NCI-H1105 treated with DMSO at 0.1 percent for 48 hours (cell line): ENCODE data around the gene P4HTM.
A peak's percentile ranks its signal among the peaks of the same experiment; 100 is the strongest.
"Not testable (repeated sequence)": the region's sequence is repeated elsewhere in the genome, so short reads cannot be mapped to it uniquely, and the experiment has no call there.

Experiments
- DNase-seq: peaks from one replicate; lab custom pipeline; 2025; lab: John Stamatoyannopoulos, UW

P4HTM gene

DNA sequence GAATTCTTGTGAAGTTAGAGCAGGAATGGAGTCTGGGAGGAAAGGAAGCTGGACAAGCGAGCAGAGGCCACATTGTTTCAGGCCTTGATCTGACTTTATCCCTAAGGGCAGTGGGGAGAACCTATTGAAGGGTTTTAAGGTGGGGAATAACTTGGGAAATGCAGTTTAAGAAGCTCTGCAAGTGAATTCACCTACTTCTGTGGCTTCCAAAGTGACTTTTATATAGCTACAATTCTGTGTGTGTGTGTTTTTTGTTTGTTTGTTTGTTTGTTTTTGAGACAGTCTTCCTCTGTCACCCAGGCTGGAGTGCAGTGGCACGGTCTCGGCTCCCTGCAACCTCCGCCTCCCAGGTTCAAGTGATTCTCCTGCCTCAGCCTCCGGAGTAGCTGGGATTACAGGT lies 18.6 kb downstream of the P4HTM start:
- not testable (repeated sequence) for DNase-seq

DNA sequence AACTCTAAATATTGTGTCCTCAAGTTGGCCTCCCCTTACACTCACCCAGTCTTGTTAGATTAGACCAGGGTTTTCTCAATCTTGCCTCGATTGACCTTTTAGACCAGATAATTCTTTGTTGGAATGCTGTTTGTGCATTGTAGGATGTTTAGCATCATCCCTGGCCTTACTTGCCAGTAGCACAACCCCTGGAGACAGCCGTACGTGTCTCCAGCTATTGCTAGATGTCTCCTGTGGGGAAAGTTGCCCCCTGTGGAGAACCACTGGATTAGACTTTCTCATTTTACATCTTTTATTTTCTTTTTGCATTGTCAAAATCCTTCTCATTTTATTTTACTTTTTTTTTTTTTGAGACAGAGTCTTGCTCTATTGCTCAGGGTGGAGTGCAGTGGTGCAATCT lies 19.4 kb downstream of the P4HTM start:
- no peak for DNase-seq

DNA sequence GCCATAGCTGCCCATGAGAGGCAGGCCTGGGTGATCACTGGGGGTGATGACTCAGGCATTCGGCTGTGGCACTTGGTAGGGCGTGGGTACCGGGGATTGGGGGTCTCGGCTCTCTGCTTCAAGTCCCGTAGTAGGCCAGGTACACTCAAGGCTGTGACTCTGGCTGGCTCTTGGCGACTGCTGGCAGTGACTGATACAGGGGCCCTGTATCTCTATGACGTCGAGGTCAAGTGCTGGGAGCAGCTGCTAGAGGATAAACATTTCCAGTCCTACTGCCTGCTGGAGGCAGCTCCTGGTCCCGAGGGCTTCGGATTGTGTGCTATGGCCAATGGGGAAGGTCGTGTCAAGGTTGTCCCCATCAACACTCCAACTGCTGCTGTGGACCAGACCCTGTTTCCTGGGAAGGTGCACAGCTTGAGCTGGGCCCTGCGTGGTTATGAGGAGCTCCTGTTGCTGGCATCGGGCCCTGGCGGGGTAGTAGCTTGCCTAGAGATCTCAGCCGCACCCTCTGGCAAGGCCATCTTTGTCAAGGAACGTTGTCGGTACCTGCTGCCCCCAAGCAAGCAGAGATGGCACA lies 22.5 kb downstream of the P4HTM start:
- DNase-seq: no peak

DNA sequence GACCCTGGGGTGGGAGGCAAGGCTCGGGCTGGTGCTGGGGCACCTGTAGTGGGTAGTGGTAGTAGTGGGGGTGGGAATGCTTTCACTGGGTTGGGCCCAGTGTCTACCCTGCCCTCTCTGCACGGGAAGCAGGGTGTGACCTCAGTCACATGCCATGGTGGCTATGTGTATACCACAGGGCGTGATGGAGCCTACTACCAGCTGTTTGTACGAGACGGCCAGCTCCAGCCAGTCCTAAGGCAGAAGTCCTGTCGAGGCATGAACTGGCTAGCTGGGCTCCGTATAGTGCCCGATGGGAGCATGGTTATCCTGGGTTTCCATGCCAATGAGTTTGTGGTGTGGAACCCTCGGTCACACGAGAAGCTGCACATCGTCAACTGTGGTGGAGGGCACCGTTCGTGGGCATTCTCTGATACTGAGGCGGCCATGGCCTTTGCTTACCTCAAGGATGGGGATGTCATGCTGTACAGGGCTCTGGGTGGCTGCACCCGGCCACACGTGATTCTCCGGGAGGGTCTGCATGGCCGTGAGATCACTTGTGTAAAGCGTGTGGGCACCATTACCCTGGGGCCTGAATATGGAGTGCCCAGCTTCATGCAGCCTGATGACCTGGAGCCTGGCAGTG lies 23.2 kb downstream of the P4HTM start:
- no peak for DNase-seq

DNA sequence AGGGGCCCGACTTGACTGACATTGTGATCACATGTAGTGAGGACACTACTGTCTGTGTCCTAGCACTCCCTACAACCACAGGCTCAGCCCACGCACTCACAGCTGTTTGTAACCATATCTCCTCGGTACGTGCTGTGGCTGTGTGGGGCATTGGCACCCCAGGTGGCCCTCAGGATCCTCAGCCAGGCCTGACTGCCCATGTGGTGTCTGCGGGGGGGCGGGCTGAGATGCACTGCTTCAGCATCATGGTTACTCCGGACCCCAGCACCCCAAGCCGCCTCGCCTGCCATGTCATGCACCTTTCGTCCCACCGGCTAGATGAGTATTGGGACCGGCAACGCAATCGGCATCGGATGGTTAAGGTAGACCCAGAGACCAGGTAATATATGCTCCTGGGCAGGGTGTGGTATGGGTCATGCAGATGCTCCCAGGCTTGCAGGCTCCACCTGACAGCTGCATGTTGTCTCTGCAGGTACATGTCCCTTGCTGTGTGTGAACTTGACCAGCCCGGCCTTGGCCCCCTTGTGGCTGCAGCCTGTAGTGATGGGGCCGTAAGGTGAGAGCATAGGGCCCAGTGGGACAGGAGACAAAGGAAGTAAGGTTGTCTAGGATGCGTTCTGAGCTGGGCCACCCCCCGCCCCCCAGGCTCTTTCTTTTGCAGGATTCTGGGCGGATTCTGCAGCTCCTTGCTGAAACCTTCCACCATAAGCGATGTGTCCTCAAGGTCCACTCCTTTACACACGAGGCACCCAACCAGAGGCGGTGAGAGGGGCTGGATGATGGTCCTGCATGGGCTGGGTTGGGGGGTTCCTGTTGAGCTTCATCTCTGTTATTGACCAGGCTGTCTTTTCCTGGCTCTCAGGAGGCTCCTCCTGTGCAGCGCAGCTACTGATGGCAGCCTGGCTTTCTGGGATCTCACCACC lies 24.0 kb downstream of the P4HTM start:
- DNase-seq: peak; percentile 8

DNA sequence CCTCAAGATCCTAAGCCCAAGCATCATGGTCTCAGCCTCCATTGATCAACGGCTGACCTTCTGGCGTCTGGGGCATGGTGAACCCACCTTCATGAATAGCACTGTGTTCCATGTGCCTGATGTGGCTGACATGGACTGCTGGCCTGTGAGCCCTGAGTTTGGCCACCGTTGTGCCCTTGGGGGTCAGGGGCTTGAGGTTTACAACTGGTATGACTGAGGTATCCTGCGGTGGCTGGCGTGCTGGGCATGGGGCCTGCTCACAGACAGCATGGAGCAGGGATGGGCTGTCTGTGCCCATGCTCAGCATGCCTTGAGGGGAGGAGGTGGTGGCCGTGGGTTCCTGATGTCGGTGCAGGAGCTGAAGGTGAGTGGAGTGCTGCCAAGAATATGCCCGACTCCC lies 25.0 kb downstream of the P4HTM start:
- DNase-seq: no peak

DNA sequence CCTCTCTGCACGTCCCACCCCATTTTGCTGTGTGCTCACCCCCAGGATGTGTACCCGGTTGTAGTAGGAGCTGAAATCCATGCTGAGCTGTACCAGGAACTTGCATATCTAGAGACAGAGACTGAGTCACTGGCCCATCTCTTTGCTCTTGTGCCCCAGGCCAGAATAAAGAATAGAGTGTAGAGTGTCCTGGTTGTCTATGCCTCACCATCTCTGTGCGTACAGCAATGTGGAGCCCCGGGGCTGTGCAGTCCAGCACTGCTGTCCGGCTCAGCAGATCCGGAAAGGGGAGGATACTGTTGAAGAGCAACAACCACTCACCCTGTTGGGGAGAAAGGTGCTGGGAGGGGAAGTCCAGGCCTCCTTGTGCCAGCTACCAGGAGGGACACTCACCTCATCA lies 25.7 kb downstream of the P4HTM start:
- no peak for DNase-seq

DNA sequence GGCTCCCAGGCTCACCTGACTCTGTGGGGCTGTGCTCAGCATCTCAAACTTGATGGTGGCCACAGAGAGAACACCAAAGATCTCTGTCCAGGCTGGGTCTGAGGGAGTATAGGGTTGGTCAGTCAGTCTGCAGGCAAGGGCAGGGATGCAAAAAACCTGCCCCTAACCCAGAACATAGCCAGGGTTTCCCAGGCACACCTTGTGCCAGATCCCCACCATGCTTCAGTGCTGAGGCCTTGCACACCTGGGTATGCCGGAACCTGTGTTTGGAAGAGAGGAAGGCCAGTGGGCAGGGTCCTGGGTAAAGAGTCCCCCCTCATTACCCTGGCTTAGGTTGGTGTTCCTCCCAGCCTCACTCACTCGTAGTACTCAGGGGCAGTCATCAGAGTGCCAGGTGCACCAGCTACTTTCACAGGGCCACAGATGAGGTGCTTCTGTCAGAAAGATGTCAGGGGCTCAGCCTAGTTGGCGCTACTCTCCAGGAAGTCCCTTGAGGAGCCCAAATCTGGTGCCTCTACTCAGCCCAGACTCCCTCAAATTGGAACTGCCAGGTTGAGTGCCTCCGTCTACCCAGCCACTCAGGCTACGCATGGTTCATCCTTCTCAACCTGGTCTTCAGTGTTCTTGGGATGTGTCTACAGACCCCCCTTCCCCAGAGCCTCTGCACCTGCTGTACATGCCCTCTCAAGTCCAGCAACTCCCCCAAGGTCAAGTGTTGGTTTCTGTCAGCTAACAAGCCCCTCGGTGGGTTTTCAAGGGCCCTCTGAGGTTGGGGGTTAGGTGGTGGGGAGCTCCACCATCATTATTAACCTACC lies 26.6 kb downstream of the P4HTM start:
- no peak for DNase-seq

DNA sequence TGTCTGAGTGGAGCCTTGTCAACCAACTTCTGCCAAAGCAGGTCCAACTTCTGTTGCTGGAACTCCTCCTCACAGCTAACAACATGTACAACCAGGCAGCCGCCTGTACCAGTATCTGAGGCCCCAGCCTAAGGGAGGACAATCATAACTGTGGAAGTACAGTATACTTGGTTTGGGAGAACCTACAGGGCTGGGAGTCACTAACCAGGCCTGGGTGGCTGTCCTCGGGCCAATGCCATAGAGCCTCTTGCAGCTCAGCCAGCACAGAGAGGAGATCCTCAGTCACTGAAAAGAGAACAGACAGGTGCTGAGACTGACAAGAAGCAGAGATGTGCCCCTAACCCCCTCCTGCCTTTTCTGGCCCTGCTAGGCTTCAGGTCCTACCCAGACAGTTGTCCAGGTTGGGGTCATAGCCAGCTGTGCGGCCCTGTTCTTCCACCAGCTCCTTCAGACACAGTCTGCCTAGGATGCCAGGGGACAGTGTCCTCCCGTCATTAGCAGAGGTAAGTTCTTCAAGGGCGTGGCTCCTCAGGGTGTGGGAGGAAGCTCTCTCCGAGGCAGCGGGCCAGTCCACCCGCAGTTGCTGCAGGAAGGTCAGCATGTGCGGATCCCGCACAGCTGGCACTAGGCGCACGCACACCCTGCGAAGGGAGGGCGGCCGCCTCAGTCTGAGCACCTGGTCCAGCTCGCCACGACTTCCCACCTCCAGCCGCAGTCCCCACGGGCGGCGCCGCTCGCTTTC lies 27.4 kb downstream of the P4HTM start:
- DNase-seq: no peak

DNA sequence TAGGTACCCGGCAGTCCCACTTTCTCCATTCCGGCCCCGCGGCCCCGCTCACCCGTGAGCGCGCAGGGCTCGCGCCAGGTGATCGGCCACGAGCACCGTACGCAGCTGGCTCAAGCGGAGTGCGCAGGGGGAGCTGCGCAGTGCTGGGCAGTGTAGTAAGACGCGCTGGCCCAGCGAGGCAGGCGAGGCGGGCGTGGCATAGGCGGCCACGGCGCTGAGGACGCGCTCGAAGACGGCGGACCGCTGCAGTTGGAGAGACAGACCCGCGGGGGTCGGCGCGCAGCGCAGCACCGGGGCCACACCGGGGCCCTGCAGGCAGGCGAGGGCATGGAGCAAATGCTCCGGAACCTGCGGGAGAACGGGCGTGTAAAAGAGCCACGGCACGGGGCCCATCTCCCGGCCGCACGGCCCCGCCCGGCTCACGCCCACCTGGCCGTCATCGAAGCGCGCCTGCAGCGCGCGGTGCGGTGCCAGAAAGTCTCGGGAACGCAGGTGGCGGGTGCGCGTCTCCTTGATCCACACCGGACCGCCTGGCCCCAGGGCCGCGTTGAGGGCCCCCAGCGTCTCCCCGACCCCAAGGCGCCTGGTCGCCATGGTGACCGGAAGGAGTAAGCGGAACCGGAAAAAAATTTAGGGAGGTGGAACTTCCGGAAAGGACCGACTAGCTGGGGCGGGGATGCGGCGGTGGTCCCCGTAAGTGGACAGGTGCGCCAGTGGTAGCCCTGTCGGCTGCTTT lies 28.1 kb downstream of the P4HTM start, which contains the start of gene DALRD3:
TSS of gene DALRD3 (minus strand) at position 610 of the 736 bp plus-strand sequence. CDS start at position 594, 16 bp downstream.
- DNase-seq: peak; percentile 79

DNA sequence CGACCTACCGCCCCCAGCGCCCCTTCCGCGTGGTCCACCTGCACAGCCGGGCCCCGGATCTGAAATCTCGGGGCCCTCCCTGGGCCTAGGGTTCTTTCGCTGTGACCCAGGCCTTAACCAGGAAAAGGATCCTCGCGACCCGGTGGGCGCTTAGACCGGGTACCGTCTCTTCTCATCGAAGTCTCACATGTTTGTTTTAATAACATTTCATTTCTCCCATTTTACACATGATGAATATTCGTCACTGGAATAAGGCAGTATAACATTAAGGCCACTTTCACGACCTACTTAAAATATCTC lies 28.6 kb downstream of the P4HTM start:
- no peak for DNase-seq

DNA sequence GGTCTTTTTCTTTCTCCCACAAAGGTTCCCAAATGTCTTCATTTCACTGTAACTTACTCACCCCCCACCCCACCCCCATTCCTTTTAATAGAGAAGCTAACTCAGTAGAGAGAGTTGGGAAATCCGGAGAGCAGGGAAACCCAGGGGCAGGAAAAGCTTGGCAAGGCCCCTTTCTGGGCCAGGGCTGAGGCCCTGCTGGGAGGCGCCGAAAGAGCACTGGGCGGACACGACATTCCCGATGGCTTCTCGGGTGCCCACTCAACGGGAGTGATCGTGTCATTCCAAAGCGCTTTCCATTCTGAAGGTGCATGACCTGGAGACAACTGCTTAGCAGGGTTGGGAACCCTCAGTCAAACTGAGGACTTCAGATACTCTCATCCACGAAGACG lies 29.9 kb downstream of the P4HTM start:
- DNase-seq: no peak

DNA sequence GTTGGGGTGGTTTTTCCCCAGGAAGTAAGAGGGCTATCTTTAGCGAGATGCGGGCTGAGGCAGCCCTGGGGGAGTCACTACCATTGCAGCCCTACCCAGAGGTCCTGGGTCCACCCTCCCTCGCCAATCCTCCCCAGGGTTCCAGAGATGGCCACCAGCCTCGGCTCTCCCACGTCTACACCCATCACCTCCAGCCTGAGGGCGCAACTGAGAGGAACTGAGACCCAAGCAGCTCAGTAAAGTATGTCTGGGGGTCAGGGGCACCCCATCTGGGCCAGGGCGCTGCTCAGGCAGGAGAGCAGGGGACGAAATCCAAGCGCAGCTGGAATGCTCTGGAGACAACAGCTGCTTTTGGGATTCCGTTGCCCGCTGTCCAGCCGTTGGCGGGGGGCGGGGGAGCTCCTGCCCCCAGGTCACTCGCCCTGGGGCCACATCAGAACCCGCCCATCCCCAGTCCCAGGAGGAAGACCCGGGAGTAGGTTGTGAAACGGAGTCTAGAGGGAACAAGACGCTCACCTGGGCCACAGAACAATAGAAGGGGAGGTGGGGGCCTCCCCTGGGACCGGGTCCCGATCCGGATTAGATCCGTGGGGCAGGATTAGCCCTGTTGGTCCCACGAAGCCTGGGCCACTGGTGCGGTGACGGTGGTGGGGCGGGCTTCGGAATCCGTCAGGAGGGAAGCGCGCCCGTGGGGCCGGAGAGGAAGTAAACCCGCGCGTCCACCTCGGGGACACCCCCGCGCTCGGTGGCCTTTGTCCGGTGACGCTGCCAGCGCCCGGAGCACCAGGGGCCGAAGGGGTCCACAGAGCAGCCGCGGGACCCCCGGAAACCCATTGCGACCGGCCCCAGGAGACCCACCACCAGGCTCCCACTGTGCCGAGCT lies 30.5 kb downstream of the P4HTM start:
- DNase-seq: no peak

DNA sequence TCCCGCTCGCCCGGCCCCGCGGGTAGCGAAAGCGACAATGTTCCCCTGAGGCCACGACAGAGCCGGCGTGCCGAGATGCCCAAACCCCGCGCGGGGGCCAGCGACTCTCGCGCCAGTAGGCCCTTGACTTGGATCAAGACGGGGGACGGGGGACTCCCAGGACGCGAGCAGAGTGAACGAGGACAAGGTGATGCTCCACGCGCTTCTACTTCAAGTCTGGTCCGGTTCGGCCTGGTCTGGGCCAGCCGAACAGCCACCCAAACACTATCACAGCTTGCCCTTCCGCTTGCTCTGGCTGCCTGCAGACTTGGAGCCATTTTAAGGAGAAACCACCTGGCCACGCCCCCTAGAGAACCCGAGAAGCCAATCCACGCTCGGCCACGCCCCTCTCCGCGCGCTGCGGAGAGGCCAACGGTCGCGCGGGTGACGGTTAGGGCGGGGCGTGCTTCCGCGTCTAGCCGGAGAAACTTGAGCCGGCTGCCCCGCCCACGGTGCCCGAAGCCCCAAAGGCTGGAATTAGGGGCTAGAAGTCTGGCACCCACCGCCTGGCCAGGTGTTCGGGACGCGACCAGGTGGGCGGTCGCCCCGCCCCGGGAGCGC lies 31.3 kb downstream of the P4HTM start:
- DNase-seq: peak; percentile 91

DNA sequence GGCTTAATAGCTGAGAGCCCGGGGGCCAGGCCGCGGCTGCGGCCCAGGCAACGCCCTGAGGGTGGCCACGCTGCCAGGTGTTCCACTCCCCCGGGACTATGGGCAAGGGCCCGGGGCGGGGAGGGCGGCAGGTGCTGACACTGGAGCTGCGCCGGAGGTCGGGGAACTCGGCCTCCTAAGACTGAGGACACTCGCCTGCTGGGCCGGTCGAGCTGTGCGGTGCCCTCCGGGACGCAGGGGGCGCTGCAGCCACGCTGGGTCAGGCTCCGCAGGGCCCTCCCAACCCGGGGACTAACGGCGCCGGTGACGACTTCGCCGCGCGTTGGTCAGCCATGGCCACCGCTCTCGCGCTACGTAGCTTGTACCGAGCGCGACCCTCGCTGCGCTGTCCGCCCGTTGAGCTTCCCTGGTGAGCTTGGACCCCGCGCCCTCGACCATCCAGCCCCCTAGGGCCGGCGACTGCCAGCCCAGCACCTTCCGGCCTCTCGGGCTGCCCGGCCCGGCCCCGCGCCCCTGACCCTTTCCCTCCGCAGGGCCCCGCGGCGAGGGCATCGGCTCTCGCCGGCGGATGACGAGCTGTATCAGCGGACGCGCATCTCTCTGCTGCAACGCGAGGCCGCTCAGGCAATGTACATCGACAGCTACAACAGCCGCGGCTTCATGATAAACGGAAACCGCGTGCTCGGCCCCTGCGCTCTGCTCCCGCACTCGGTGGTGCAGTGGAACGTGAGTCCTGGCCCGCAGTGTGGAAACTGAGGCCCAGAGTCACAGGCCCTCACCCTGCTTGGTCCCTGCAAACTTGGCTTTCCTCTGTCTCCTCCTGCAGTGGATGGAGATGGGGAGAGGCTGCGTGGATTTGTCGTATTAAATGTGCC lies 32.0 kb downstream of the P4HTM start, which contains the start of gene NDUFAF3:
TSS of gene NDUFAF3 (plus strand) at position 309 of the 875 bp plus-strand sequence. CDS start at position 333, 24 bp downstream.
- peak; percentile 87 for DNase-seq

DNA sequence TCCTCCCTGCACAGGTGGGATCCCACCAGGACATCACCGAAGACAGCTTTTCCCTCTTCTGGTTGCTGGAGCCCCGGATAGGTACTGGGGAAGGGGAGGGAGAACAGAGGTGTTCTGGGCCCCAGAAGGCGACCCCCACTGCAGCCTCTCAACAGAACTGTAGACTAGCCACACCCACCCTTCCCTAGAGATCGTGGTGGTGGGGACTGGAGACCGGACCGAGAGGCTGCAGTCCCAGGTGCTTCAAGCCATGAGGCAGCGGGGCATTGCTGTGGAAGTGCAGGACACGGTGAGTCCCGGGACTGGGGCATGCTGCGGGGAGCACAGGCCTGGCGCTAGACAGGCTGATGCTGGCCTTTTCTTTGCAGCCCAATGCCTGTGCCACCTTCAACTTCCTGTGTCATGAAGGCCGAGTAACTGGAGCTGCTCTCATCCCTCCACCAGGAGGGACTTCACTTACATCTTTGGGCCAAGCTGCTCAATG lies 32.7 kb downstream of the P4HTM start:
- no peak for DNase-seq

DNA sequence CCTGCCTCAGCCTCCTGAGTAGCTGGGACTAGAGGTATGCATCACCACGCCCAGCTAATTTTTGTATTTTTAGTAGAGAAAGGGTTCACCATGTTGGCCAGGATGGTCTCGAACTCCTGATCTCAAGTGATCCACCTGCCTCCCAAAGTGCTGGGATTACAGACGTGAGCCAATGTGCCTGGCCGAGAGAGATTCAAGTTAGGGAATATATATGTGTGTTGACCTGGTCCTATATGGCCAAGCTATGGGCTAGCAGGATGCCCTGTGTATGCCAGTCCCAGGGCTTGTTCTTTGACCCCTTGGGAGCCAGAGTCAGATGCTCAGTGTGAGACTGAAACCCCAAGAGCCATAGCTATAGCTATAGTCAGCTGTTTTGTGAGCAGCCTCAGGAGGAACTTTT lies 33.7 kb downstream of the P4HTM start:
- no peak for DNase-seq

DNA sequence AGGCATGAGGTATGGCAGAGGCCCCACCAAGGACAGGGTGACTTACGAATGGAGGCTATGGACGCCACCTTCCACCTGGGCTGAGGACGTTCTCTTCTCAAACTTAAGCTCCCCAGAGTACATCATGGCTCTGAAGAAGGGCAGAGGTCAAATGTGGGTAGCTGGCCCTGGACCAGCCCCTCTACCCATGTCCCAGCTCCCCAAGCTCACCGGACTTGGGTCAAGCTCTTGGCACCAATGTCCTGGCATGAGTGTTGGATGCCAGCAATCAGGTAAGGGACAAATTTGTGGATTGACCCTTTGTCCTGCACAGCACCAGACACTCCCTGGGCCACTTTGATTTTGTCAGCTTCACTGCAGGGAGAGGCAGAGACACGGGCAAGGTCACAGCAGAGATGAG lies 34.4 kb downstream of the P4HTM start:
- DNase-seq: no peak
